GM12878 (cell line): ENCODE measurements around the gene PIGV. TPM values are rescaled to one million over a fixed set of nuclear protein-coding genes. Genes with fewer than 3 reads are reported as not detected.
"Not testable (repeated sequence)": the region's sequence is repeated elsewhere in the genome, so short reads cannot be mapped to it uniquely, and the experiment has no call there.

ENCODE experiments used
- ATAC-seq: fragments of 200-7000 bp; cut with Tn5 transposase; 3 replicates; pipeline ENCODE4 v1.9.1; 2020; ENCODE audit warnings: mild to moderate bottlenecking, moderate library complexity
- BruUV-seq: library from RNA; stranded (reverse); fragments of 400-500 nt; replicated peaks from 2 replicates; lab custom pipeline; 2021; lab: Mats Ljungman, UMichigan
- CTCF ChIA-PET: fragments of 300-600 bp; sonication (Branson Sonifier 250); formaldehyde crosslinking; extraction: SDS; loops from one replicate; lab custom pipeline; 2021; ENCODE audit warnings: inconsistent platforms; lab: Yijun Ruan, JAX
- POLR2A ChIA-PET: fragments of 350-600 bp; formaldehyde crosslinking; extraction: SDS; loops from one replicate; lab custom pipeline; 2021; ENCODE audit warnings: inconsistent platforms; lab: Charles Lee
- RAD21 ChIA-PET: fragments of 300-600 bp; sonication (Branson Sonifier 250); formaldehyde crosslinking; loops from one replicate; lab custom pipeline; 2023; ENCODE audit warnings: antibody characterized with exemption; ENCODE audit not compliant: unreplicated experiment; lab: Charles Lee
- SMC1A ChIA-PET: fragments of 300-600 bp; sonication (Branson Sonifier 250); formaldehyde crosslinking; loops from one replicate; lab custom pipeline; 2023; ENCODE audit not compliant: unreplicated experiment, uncharacterized antibody; lab: Charles Lee
- DNase-seq: peaks from one replicate; pipeline ENCODE4 v3.0.0-alpha.2; 2011; ENCODE audit warnings: low read depth, low spot score
- FAIRE-seq: peaks from 3 replicates; lab custom pipeline; 2011; peaks lifted over from hg19 to GRCh38; lab: Jason Lieb, UNC
- H2AFZ ChIP-seq: 2 replicates; pipeline ENCODE4 v1.6.0; 2011; ENCODE audit warnings: low read depth, low read length, control low read depth; ENCODE audit not compliant: control insufficient read depth
- H3K27ac ChIP-seq: 2 replicates; pipeline ENCODE4 v1.5.1; 2011; ENCODE audit warnings: control low read depth; ENCODE audit not compliant: control insufficient read depth, insufficient read depth
- H3K27me3 ChIP-seq, 2 experiments: replicated peaks in 1 of 2; 2 replicates each; pipeline versions ENCODE4 v1.6.0 to v1.6.1; 2011; ENCODE audit warnings: low read length in 1 of 2; ENCODE audit not compliant: control insufficient read depth in 2 of 2, insufficient read depth in 2 of 2
- H3K36me3 ChIP-seq, 2 experiments: 2 replicates each; pipeline ENCODE4 v1.5.1; 2011; ENCODE audit warnings: low read length in 1 of 2; ENCODE audit not compliant: control insufficient read depth in 2 of 2, insufficient read depth in 2 of 2
- H3K4me1 ChIP-seq: 2 replicates; pipeline ENCODE4 v1.6.1; 2011; ENCODE audit warnings: mild to moderate bottlenecking, low read length, moderate library complexity, mixed read lengths; ENCODE audit not compliant: control insufficient read depth, insufficient read depth
- H3K4me2 ChIP-seq: 2 replicates; pipeline ENCODE4 v1.6.0; 2011; ENCODE audit warnings: control low read depth; ENCODE audit not compliant: control insufficient read depth, insufficient read depth
- H3K4me3 ChIP-seq: fragments of 200-600 bp; sonication (generic); 2 replicates; pipeline ENCODE4 v1.5.1; 2016
- H3K79me2 ChIP-seq: 2 replicates; pipeline ENCODE4 v1.6.0; 2011; ENCODE audit warnings: low read length; ENCODE audit not compliant: control insufficient read depth, insufficient read depth
- H3K9ac ChIP-seq: 2 replicates; pipeline ENCODE4 v1.8.0; 2011; ENCODE audit warnings: low read length, control low read depth, mixed read lengths; ENCODE audit not compliant: control insufficient read depth, insufficient read depth
- H3K9me3 ChIP-seq: replicated peaks from 3 replicates; pipeline ENCODE4 v1.5.1; 2011; ENCODE audit warnings: mild to moderate bottlenecking, low read length; ENCODE audit not compliant: control insufficient read depth, insufficient read depth
- H4K20me1 ChIP-seq: 2 replicates; pipeline ENCODE4 v1.6.0; 2011; ENCODE audit not compliant: control insufficient read depth, insufficient read depth
- BHLHE40 ChIP-seq, 2 experiments: fragments of 450-650 bp in 1 of 2; IDR thresholded peaks; 2 replicates each; pipeline ENCODE4 v1.6.1; 2011 to 2017; ENCODE audit warnings: low read depth in 2 of 2, borderline replicate concordance in 1 of 2, improper control_type of control experiment in 1 of 2, low read length in 1 of 2, mild to moderate bottlenecking in 1 of 2
- CREB1 ChIP-seq: IDR thresholded peaks from 2 replicates; pipeline ENCODE4 v1.6.1; 2012; ENCODE audit warnings: low read depth, mild to moderate bottlenecking, inconsistent platforms
- CREM ChIP-seq: IDR thresholded peaks from 2 replicates; pipeline ENCODE4 v1.6.1; 2014; ENCODE audit warnings: antibody characterized with exemption, low read depth
- CTCF ChIP-seq, 3 experiments: IDR thresholded peaks in 2 of 3; conservative IDR thresholded peaks in 1 of 3; 2 replicates each; pipeline ENCODE4 v1.5.1; 2011; ENCODE audit warnings: low read depth in 3 of 3, low read length in 3 of 3, mild to moderate bottlenecking in 3 of 3, control low read depth in 2 of 3, moderate library complexity in 2 of 3, inconsistent platforms in 1 of 3, mixed read lengths in 1 of 3; ENCODE audit not compliant: control insufficient read depth in 2 of 3, insufficient read depth in 1 of 3; ENCODE audit errors: extremely low read depth in 1 of 3
- HDGF ChIP-seq: fragments of 450-650 bp; IDR thresholded peaks from 2 replicates; pipeline ENCODE4 v1.6.1; 2016; ENCODE audit warnings: antibody characterized with exemption
- NBN ChIP-seq: fragments of 450-650 bp; IDR thresholded peaks from 2 replicates; pipeline ENCODE4 v1.6.1; 2016
- RAD21 ChIP-seq: IDR thresholded peaks from 2 replicates; pipeline ENCODE4 v1.6.1; 2011; ENCODE audit warnings: mild to moderate bottlenecking, low read depth, low read length, moderate library complexity; ENCODE audit not compliant: insufficient read depth
- RELA ChIP-seq: fragments of 450-650 bp; IDR thresholded peaks from 2 replicates; pipeline ENCODE4 v1.8.0; 2014; ENCODE audit warnings: borderline replicate concordance; ENCODE audit not compliant: partially characterized antibody
- RUNX3 ChIP-seq: IDR thresholded peaks from 2 replicates; pipeline ENCODE4 v1.6.1; 2012; ENCODE audit warnings: low read length, inconsistent platforms
- SMC3 ChIP-seq: IDR thresholded peaks from 2 replicates; pipeline ENCODE4 v1.6.1; 2011; ENCODE audit warnings: low read length, improper control_type of control experiment, borderline replicate concordance
- YY1 ChIP-seq: IDR thresholded peaks from 2 replicates; pipeline ENCODE4 v1.6.1; 2011; ENCODE audit warnings: low read depth, mild to moderate bottlenecking, low read length
- ZNF384 ChIP-seq: IDR thresholded peaks from 2 replicates; pipeline ENCODE4 v1.6.1; 2012; ENCODE audit warnings: low read depth, mild to moderate bottlenecking, low read length, improper control_type of control experiment, borderline replicate concordance
- WGBS: methylation state at CpG from one replicate; pipeline ENCODE4 v1.1.6; 2016; ENCODE audit warnings: low lambda C conversion rate; ENCODE audit not compliant: insufficient replicate concordance, insufficient coverage; ENCODE audit errors: missing lambda C conversion rate; 5-methylcytosine and 5-hydroxymethylcytosine counted together
- in situ Hi-C: fragments of 300-500 bp; cut with MboI; formaldehyde crosslinking; loops from 9 replicates; pipeline ENCODE4 v1.14.3; 2018; ENCODE audit warnings: mixed read lengths
- intact Hi-C: fragments of 100-400 bp; cut with micrococcal nuclease; formaldehyde crosslinking; loops from one replicate; pipeline ENCODE4 v1.14.2; 2022; ENCODE audit not compliant: unreplicated experiment
- polyA plus RNA-seq, 11 experiments: library from polyadenylated mRNA; depleted of rRNA in 4 of 11; unstranded in 6 of 11; stranded (reverse) in 5 of 11; fragments of >200 nt; fragmentation: Nextera tagmentation in 4 of 11; fragmentation: Illumina TruSeq in 1 of 11; extraction: Ambion mirVana in 4 of 11; extraction: Trizol in 1 of 11; gene quantifications; 1 replicate in 1 of 11; 2 replicates in 10 of 11; pipeline versions ENCODE4 v1.2.1 to v1.2.3, GENCODE V29; 2011 to 2016; ENCODE audit warnings: inconsistent platforms in 2 of 11, missing spikeins in 2 of 11, low read depth in 1 of 11
- total RNA-seq, 4 experiments: library from RNA; depleted of rRNA in 3 of 4; stranded (reverse); fragments of >200 nt in 3 of 4; fragmentation: Illumina TruSeq in 1 of 4; extraction: Trizol in 1 of 4; gene quantifications; 2 replicates each; pipeline versions ENCODE4 v1.2.1 to v1.2.3, GENCODE V29; 2013 to 2021
- TF ChIP-seq, protein P1 (sequence below): fragments of 450-650 bp; IDR thresholded peaks from 2 replicates; pipeline ENCODE4 v1.6.1; 2016; ENCODE audit warnings: mild to moderate bottlenecking

PIGV gene
- total and polyA plus RNA-seq, 10 of the 15 experiments (the other 5 are each of a cell fraction or from before 2014, with no cell fraction given), result 8.8 to 18.1 (median 11.9) TPM

- H3K4me1 ChIP-seq, DNase-seq, H3K79me2 ChIP-seq, H3K4me2 ChIP-seq, FAIRE-seq, H3K9ac ChIP-seq, H2AFZ ChIP-seq, H3K9me3 ChIP-seq, H3K4me3 ChIP-seq, H3K27ac ChIP-seq, H3K36me3 ChIP-seq, H3K27me3 ChIP-seq, BruUV-seq, H4K20me1 ChIP-seq: not testable (repeated sequence)
- TF ChIP-seq RAD21, result peak; percentile 77
- peak; percentile 92 for TF ChIP-seq ZNF384
- 0 out of 2 replicates have a peak, but pooled peaks have one; percentile 15 for TF ChIP-seq CREB1
- TF ChIP-seq BHLHE40 (IDR thresholded peaks at IDR 0.05; ENCODE audit: borderline replicate concordance in 1 of 2, low read depth in 2 of 2, low read length in 1 of 2), result peak; percentile 59 to 69; a peak in 2 of 4 replicates
- TF ChIP-seq HDGF, result peak; percentile 63; the same call in 1 of the 2 replicates
- TF ChIP-seq NBN, result peak; percentile 48
- TF ChIP-seq RUNX3, result peak; percentile 34
- peak; percentile 68 to 81 (median 80) for TF ChIP-seq CTCF (IDR thresholded peaks at IDR 0.05 in 2 of 3, conservative IDR thresholded peaks at IDR 0.05 in 1 of 3; ENCODE audit: control insufficient read depth in 2 of 3, extremely low read depth in 1 of 3, insufficient read depth in 1 of 3, low read depth in 3 of 3, low read length in 3 of 3)
- TF ChIP-seq, protein P1, sequence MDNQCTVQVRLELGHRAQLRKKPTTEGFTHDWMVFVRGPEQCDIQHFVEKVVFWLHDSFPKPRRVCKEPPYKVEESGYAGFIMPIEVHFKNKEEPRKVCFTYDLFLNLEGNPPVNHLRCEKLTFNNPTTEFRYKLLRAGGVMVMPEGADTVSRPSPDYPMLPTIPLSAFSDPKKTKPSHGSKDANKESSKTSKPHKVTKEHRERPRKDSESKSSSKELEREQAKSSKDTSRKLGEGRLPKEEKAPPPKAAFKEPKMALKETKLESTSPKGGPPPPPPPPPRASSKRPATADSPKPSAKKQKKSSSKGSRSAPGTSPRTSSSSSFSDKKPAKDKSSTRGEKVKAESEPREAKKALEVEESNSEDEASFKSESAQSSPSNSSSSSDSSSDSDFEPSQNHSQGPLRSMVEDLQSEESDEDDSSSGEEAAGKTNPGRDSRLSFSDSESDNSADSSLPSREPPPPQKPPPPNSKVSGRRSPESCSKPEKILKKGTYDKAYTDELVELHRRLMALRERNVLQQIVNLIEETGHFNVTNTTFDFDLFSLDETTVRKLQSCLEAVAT, result 0 out of 2 replicates have a peak, but pooled peaks have one; percentile 35
- TF ChIP-seq YY1, result peak; percentile 70
- TF ChIP-seq RELA, result peak; percentile 42
- peak; percentile 84 for TF ChIP-seq SMC3
- TF ChIP-seq CREM, result 0 out of 2 replicates have a peak, but pooled peaks have one; percentile 18
- ATAC-seq, result peak; percentile 92
- POLR2A ChIA-PET, result interaction anchor here (0.7 to 3.5 kb wide), 14 partner anchors 10 to 208 kb away, joined by 3 to 18 read pairs (median 4); no protein-coding TSS in a partner anchor
- in situ Hi-C loops, result loop anchor here (5.0 kb wide), 1 partner anchor 67 kb away; no protein-coding TSS in a partner anchor
- WGBS, result 51% methylated on average over 11 of the region's 11 CpGs
- intact Hi-C loops, result loop anchor here (1.0 to 2.0 kb wide), 2 partner anchors 23 to 68 kb away; no protein-coding TSS in a partner anchor
- SMC1A ChIA-PET, result interaction anchor here (0.6 to 4.9 kb wide), 25 partner anchors 10 to 323 kb away, joined by 3 to 38 read pairs (median 8); partner anchors contain the start of gene GPATCH3
- RAD21 ChIA-PET, result interaction anchor here (0.6 to 4.7 kb wide), 16 partner anchors 9 to 208 kb away, joined by 3 to 43 read pairs (median 6); partner anchors contain the start of gene PIGV
- CTCF ChIA-PET, result interaction anchor here (0.7 to 6.2 kb wide), 27 partner anchors 9 to 650 kb away, joined by 3 to 117 read pairs (median 15); partner anchors contain the start of genes PIGV, SFN and ZDHHC18
Measured at GRCh38 chr1:26810105-26810504, 22.4 kb downstream of the PIGV start.
